Colonic mucosa (tissue), 4 donors: Measurements from ENCODE around the gene MYOCOS. TPM values are rescaled to one million over a fixed set of nuclear protein-coding genes. Genes with fewer than 3 reads are reported as not detected.

Experiments
- DNase-seq: peaks from one replicate; pipeline ENCODE4 v3.0.0-alpha.2; 2020
- H3K27ac ChIP-seq: fragments of 200-600 bp; one replicate; pipeline ENCODE4 v1.8.0; 2021
- H3K27me3 ChIP-seq: fragments of 200-600 bp; one replicate; pipeline ENCODE4 v1.8.0; 2021
- H3K36me3 ChIP-seq: fragments of 200-600 bp; one replicate; pipeline ENCODE4 v1.8.0; 2021
- H3K4me1 ChIP-seq: fragments of 200-600 bp; one replicate; pipeline ENCODE4 v1.8.0; 2021; ENCODE audit warnings: mild to moderate bottlenecking
- H3K4me3 ChIP-seq: fragments of 200-600 bp; one replicate; pipeline ENCODE4 v1.8.0; 2021
- H3K9ac ChIP-seq, 2 donors: one replicate each; pipeline ENCODE4 v1.7.0; 2013; ENCODE audit warnings: control low read depth in 2 of 2, low read depth in 2 of 2, low read length in 2 of 2
- H3K9me3 ChIP-seq: fragments of 200-600 bp; one replicate; pipeline ENCODE4 v1.8.0; 2021
- CTCF ChIP-seq: fragments of 200-600 bp; IDR thresholded peaks from one replicate; pipeline ENCODE4 v1.8.0; 2022; ENCODE audit warnings: antibody characterized with exemption, mild to moderate bottlenecking
- intact Hi-C: fragments of 100-400 bp; cut with DNase I; formaldehyde crosslinking; loops from one replicate; pipeline ENCODE4 v1.14.1; 2022
- total RNA-seq, 2 donors: library from RNA; stranded (reverse); fragmentation: NEBNext Ultra II Directional in 1 of 2; extraction: Animal tissue kit (Norgen Biotek cat#: 25700) in 1 of 2; gene quantifications; one replicate each; pipeline ENCODE4 v1.2.1, GENCODE V29; 2021
- donor health status: healthy.
- donor health status: DM: no; HTN: no; CAD: no.
- donor health status: DM: no; HTN: no; CAD: no.

Gene MYOCOS
- total RNA-seq, 2 donors from 2014 or later: not detected

- no peak for DNase-seq
- H3K36me3 ChIP-seq: no peaks in the 10 kb centered on the region
- no peaks in the 10 kb centered on the region for H3K27me3 ChIP-seq
- no peak overlapping the region for H3K4me3 ChIP-seq
- no peak overlapping the region for H3K9ac ChIP-seq
- no peaks in the 10 kb centered on the region for H3K4me1 ChIP-seq
- no peak for TF ChIP-seq CTCF
- intact Hi-C loops: no loop called here
- no peaks in the 10 kb centered on the region for H3K9me3 ChIP-seq
- no peak overlapping the region for H3K27ac ChIP-seq
Measured at GRCh38 chr1:171670739-171671138, 48.7 kb downstream of the MYOCOS start.

GRCh38 chr1:171674431-171675405 lies 52.7 kb downstream of the MYOCOS start:
- intact Hi-C loops: no loop called here
- Histone ChIP-seq H3K27me3 (no peaks in the 10 kb centered on the region), H3K4me1 (no peaks in the 10 kb centered on the region), H3K27ac (no peak overlapping the region), H3K9me3 (no peaks in the 10 kb centered on the region), H3K4me3 (no peak overlapping the region), H3K9ac (no peak overlapping the region), H3K36me3 (no peaks in the 10 kb centered on the region)
- DNase-seq: no peak
- TF ChIP-seq CTCF: no peak

Other genes with a start within 250 kb of the MYOCOS start
- gene PRRC2C, start 136.7 kb upstream of the MYOCOS start, total RNA-seq: 100 to 1,000 TPM; 136 to 142 TPM
- gene MYOC, start 30.4 kb downstream of the MYOCOS start, total RNA-seq: 1 to 10 TPM in 1 of 2 donors, under 1 TPM in 1; 0.62 to 1.3 TPM
- 10 to 100 TPM in 1 of 2 donors, 1 to 10 TPM in 1; 6.4 to 12.4 TPM for gene VAMP4, start 119.8 kb downstream of the MYOCOS start, total RNA-seq
- gene METTL13, start 159.4 kb downstream of the MYOCOS start, total RNA-seq: 10 to 100 TPM; 19.9 to 42.7 TPM
- gene DNM3, start 219.3 kb downstream of the MYOCOS start, total RNA-seq: 1 to 10 TPM; 1.7 to 2.6 TPM